Activated T-cell treated with anti-CD3 and anti-CD28 coated beads for 1 hour (primary cell): ENCODE data around the gene ASMT.
"Not testable (repeated sequence)": the region's sequence is repeated elsewhere in the genome, so short reads cannot be mapped to it uniquely, and the experiment has no call there.

Experiments used
- DNase-seq: peaks from one replicate; pipeline ENCODE4 v3.0.0-alpha.2; 2020; ENCODE audit warnings: low read depth

ASMT gene

GRCh38 chrX:1614927-1615326 lies at the start of gene ASMT:
ASMT (plus strand) TSS chrX:1615059; CDS start chrX:1615200, 141 bp downstream.
- DNase-seq: no peak

- not testable (repeated sequence) for DNase-seq
These were observed 40.7 kb upstream of the ASMT start for GRCh38 chrX:1574181-1574580.

GRCh38 chrX:1576201-1576992 lies 38.5 kb upstream of the ASMT start:
- DNase-seq: no peak

- DNase-seq: no peak
These were observed 37.0 kb upstream of the ASMT start for GRCh38 chrX:1577845-1578244.

- DNase-seq: no peak
These were observed 36.2 kb upstream of the ASMT start for GRCh38 chrX:1578511-1579173.

GRCh38 chrX:1581132-1581531 lies 33.7 kb upstream of the ASMT start:
- DNase-seq: peak; percentile 57

- no peak for DNase-seq
These were observed 32.0 kb upstream of the ASMT start for GRCh38 chrX:1582686-1583437.

- DNase-seq: no peak
These were observed 30.4 kb upstream of the ASMT start for GRCh38 chrX:1584237-1585011.

GRCh38 chrX:1587161-1587560 lies 27.7 kb upstream of the ASMT start:
- no peak for DNase-seq

- DNase-seq: no peak
These were observed 25.3 kb upstream of the ASMT start for GRCh38 chrX:1589356-1590130.

GRCh38 chrX:1591102-1591862 lies 23.6 kb upstream of the ASMT start, which contains the start of gene AKAP17A:
AKAP17A (plus strand) TSS chrX:1591604; CDS start chrX:1593463, 1,859 bp downstream.
- DNase-seq: peak; percentile 99

- DNase-seq: no peak
These were observed 22.9 kb upstream of the ASMT start for GRCh38 chrX:1591863-1592469.

GRCh38 chrX:1592470-1593142 lies 22.3 kb upstream of the ASMT start:
- DNase-seq: no peak

GRCh38 chrX:1593286-1594271 lies 21.3 kb upstream of the ASMT start:
- DNase-seq: no peak

GRCh38 chrX:1595711-1596060 lies 19.2 kb upstream of the ASMT start:
- no peak for DNase-seq

GRCh38 chrX:1596676-1597344 lies 18.0 kb upstream of the ASMT start:
- no peak for DNase-seq

GRCh38 chrX:1597345-1598020 lies 17.4 kb upstream of the ASMT start:
- DNase-seq: no peak
